GM12878 (cell line): ENCODE measurements around the gene SPAG6. TPM values are rescaled to one million over a fixed set of nuclear protein-coding genes. Genes with fewer than 3 reads are reported as not detected.

ENCODE experiments used
- ATAC-seq: fragments of 200-7000 bp; cut with Tn5 transposase; 3 replicates; pipeline ENCODE4 v1.9.1; 2020; ENCODE audit warnings: mild to moderate bottlenecking, moderate library complexity
- BruUV-seq: library from RNA; stranded (reverse); fragments of 400-500 nt; replicated peaks from 2 replicates; lab custom pipeline; 2021; lab: Mats Ljungman, UMichigan
- CTCF ChIA-PET: fragments of 300-600 bp; sonication (Branson Sonifier 250); formaldehyde crosslinking; extraction: SDS; loops from one replicate; lab custom pipeline; 2021; ENCODE audit warnings: inconsistent platforms; lab: Yijun Ruan, JAX
- POLR2A ChIA-PET: fragments of 350-600 bp; formaldehyde crosslinking; extraction: SDS; loops from one replicate; lab custom pipeline; 2021; ENCODE audit warnings: inconsistent platforms; lab: Charles Lee
- RAD21 ChIA-PET: fragments of 300-600 bp; sonication (Branson Sonifier 250); formaldehyde crosslinking; loops from one replicate; lab custom pipeline; 2023; ENCODE audit warnings: antibody characterized with exemption; ENCODE audit not compliant: unreplicated experiment; lab: Charles Lee
- SMC1A ChIA-PET: fragments of 300-600 bp; sonication (Branson Sonifier 250); formaldehyde crosslinking; loops from one replicate; lab custom pipeline; 2023; ENCODE audit not compliant: unreplicated experiment, uncharacterized antibody; lab: Charles Lee
- DNase-seq: peaks from one replicate; pipeline ENCODE4 v3.0.0-alpha.2; 2011; ENCODE audit warnings: low read depth, low spot score
- FAIRE-seq: peaks from 3 replicates; lab custom pipeline; 2011; peaks lifted over from hg19 to GRCh38; lab: Jason Lieb, UNC
- H2AFZ ChIP-seq: 2 replicates; pipeline ENCODE4 v1.6.0; 2011; ENCODE audit warnings: low read depth, low read length, control low read depth; ENCODE audit not compliant: control insufficient read depth
- H3K27ac ChIP-seq: 2 replicates; pipeline ENCODE4 v1.5.1; 2011; ENCODE audit warnings: control low read depth; ENCODE audit not compliant: control insufficient read depth, insufficient read depth
- H3K27me3 ChIP-seq, 2 experiments: replicated peaks in 1 of 2; 2 replicates each; pipeline versions ENCODE4 v1.6.0 to v1.6.1; 2011; ENCODE audit warnings: low read length in 1 of 2; ENCODE audit not compliant: control insufficient read depth in 2 of 2, insufficient read depth in 2 of 2
- H3K36me3 ChIP-seq, 2 experiments: 2 replicates each; pipeline ENCODE4 v1.5.1; 2011; ENCODE audit warnings: low read length in 1 of 2; ENCODE audit not compliant: control insufficient read depth in 2 of 2, insufficient read depth in 2 of 2
- H3K4me1 ChIP-seq: 2 replicates; pipeline ENCODE4 v1.6.1; 2011; ENCODE audit warnings: mild to moderate bottlenecking, low read length, moderate library complexity, mixed read lengths; ENCODE audit not compliant: control insufficient read depth, insufficient read depth
- H3K4me2 ChIP-seq: 2 replicates; pipeline ENCODE4 v1.6.0; 2011; ENCODE audit warnings: control low read depth; ENCODE audit not compliant: control insufficient read depth, insufficient read depth
- H3K4me3 ChIP-seq: fragments of 200-600 bp; sonication (generic); 2 replicates; pipeline ENCODE4 v1.5.1; 2016
- H3K79me2 ChIP-seq: 2 replicates; pipeline ENCODE4 v1.6.0; 2011; ENCODE audit warnings: low read length; ENCODE audit not compliant: control insufficient read depth, insufficient read depth
- H3K9ac ChIP-seq: 2 replicates; pipeline ENCODE4 v1.8.0; 2011; ENCODE audit warnings: low read length, control low read depth, mixed read lengths; ENCODE audit not compliant: control insufficient read depth, insufficient read depth
- H3K9me3 ChIP-seq: replicated peaks from 3 replicates; pipeline ENCODE4 v1.5.1; 2011; ENCODE audit warnings: mild to moderate bottlenecking, low read length; ENCODE audit not compliant: control insufficient read depth, insufficient read depth
- H4K20me1 ChIP-seq: 2 replicates; pipeline ENCODE4 v1.6.0; 2011; ENCODE audit not compliant: control insufficient read depth, insufficient read depth
- BACH1 ChIP-seq: fragments of 450-650 bp; IDR thresholded peaks from 2 replicates; pipeline ENCODE4 v1.6.1; 2017; ENCODE audit warnings: mild to moderate bottlenecking, borderline replicate concordance
- BCL11A ChIP-seq: IDR thresholded peaks from 2 replicates; pipeline ENCODE4 v1.6.1; 2011; ENCODE audit warnings: low read depth, low read length
- BCLAF1 ChIP-seq: fragments of 450-650 bp; IDR thresholded peaks from 2 replicates; pipeline ENCODE4 v1.6.1; 2017; ENCODE audit warnings: antibody characterized with exemption, mild to moderate bottlenecking, moderate library complexity
- CREM ChIP-seq: IDR thresholded peaks from 2 replicates; pipeline ENCODE4 v1.6.1; 2014; ENCODE audit warnings: antibody characterized with exemption, low read depth
- IKZF1 ChIP-seq: fragments of 450-650 bp; conservative IDR thresholded peaks from 2 replicates; pipeline ENCODE4 v1.6.1; 2017; ENCODE audit warnings: antibody characterized with exemption, mild to moderate bottlenecking
- KLF5 ChIP-seq: fragments of 450-650 bp; IDR thresholded peaks from 2 replicates; pipeline ENCODE4 v1.6.1; 2014; ENCODE audit warnings: mild to moderate bottlenecking; ENCODE audit not compliant: partially characterized antibody
- POLR2AphosphoS5 ChIP-seq: IDR thresholded peaks from 2 replicates; pipeline ENCODE4 v1.6.1; 2011; ENCODE audit warnings: mild to moderate bottlenecking, low read length, inconsistent platforms
- STAT3 ChIP-seq: IDR thresholded peaks from 2 replicates; pipeline ENCODE4 v1.6.1; 2011; ENCODE audit warnings: low read depth, low read length, improper control_type of control experiment
- TCF7 ChIP-seq: IDR thresholded peaks from 2 replicates; pipeline ENCODE4 v1.6.1; 2014; ENCODE audit warnings: antibody characterized with exemption, borderline replicate concordance
- WRNIP1 ChIP-seq: IDR thresholded peaks from 2 replicates; pipeline ENCODE4 v1.6.1; 2011; ENCODE audit warnings: low read depth, low read length, improper control_type of control experiment, borderline replicate concordance
- YY1 ChIP-seq: IDR thresholded peaks from 2 replicates; pipeline ENCODE4 v1.6.1; 2011; ENCODE audit warnings: low read depth, mild to moderate bottlenecking, low read length
- WGBS: methylation state at CpG from one replicate; pipeline ENCODE4 v1.1.6; 2016; ENCODE audit warnings: low lambda C conversion rate; ENCODE audit not compliant: insufficient replicate concordance, insufficient coverage; ENCODE audit errors: missing lambda C conversion rate; 5-methylcytosine and 5-hydroxymethylcytosine counted together
- in situ Hi-C: fragments of 300-500 bp; cut with MboI; formaldehyde crosslinking; loops from 9 replicates; pipeline ENCODE4 v1.14.3; 2018; ENCODE audit warnings: mixed read lengths
- intact Hi-C: fragments of 100-400 bp; cut with micrococcal nuclease; formaldehyde crosslinking; loops from one replicate; pipeline ENCODE4 v1.14.2; 2022; ENCODE audit not compliant: unreplicated experiment
- polyA plus RNA-seq, 11 experiments: library from polyadenylated mRNA; depleted of rRNA in 4 of 11; unstranded in 6 of 11; stranded (reverse) in 5 of 11; fragments of >200 nt; fragmentation: Nextera tagmentation in 4 of 11; fragmentation: Illumina TruSeq in 1 of 11; extraction: Ambion mirVana in 4 of 11; extraction: Trizol in 1 of 11; gene quantifications; 1 replicate in 1 of 11; 2 replicates in 10 of 11; pipeline versions ENCODE4 v1.2.1 to v1.2.3, GENCODE V29; 2011 to 2016; ENCODE audit warnings: inconsistent platforms in 2 of 11, missing spikeins in 2 of 11, low read depth in 1 of 11
- total RNA-seq, 4 experiments: library from RNA; depleted of rRNA in 3 of 4; stranded (reverse); fragments of >200 nt in 3 of 4; fragmentation: Illumina TruSeq in 1 of 4; extraction: Trizol in 1 of 4; gene quantifications; 2 replicates each; pipeline versions ENCODE4 v1.2.1 to v1.2.3, GENCODE V29; 2013 to 2021
- TF ChIP-seq, protein P1 (sequence below): fragments of 450-650 bp; conservative IDR thresholded peaks from 2 replicates; pipeline ENCODE4 v1.6.1; 2017; ENCODE audit warnings: mild to moderate bottlenecking, moderate library complexity

The SPAG6 gene
- total and polyA plus RNA-seq, 10 of the 15 experiments (the other 5 are each of a cell fraction or from before 2014, with no cell fraction given) = 0.13 to 0.99 (median 0.40) TPM; not detected in 1

DNA sequence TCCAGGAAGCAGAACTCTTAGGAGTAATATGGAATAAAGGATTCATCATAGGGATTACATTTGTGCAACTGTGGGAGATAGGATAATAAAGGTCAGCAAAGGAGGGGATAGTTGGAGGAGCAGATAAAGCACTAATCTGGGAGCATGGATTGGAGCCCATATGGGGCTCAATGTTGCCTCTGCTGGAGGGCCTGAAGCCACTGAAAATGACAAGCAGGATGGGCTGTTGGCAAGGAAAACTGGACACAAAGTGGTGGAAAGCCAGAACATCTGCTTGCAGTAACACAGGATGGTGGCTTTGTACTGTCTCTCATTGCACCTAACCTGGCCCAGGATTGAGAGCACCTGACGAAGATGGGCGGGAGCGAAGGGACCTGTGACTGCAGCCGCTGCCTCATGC is 44.1 kb upstream of the SPAG6 start:
- FAIRE-seq (no peak), ATAC-seq (no peak), DNase-seq (no peak)
- BruUV-seq = no TSS peak
- WGBS = 70% methylated on average over 4 of the region's 4 CpGs
- Histone ChIP-seq H3K4me1 (no peaks in the 10 kb centered on the region), H3K4me2 (no peak overlapping the region), H4K20me1 (no peaks in the 10 kb centered on the region), H3K9ac (no peak overlapping the region), H3K36me3 (no peaks in the 10 kb centered on the region), H3K79me2 (no peaks in the 10 kb centered on the region), H3K27ac (no peak overlapping the region), H3K4me3 (no peak overlapping the region), H3K9me3 (no peaks in the 10 kb centered on the region)
- POLR2A ChIA-PET = no interaction called here
- intact Hi-C loops = no loop called here
- in situ Hi-C loops = no loop called here
- SMC1A ChIA-PET = interaction anchor here (1.0 kb wide), 1 partner anchor 40 kb away, joined by 3 read pairs; no protein-coding TSS in a partner anchor
- CTCF ChIA-PET = no interaction called here
- TF ChIP-seq POLR2AphosphoS5 = no peak
- no peak for TF ChIP-seq BCLAF1
- no peak for TF ChIP-seq YY1
- no peak for TF ChIP-seq IKZF1
- TF ChIP-seq, all 136 proteins: peak for 0
- Histone ChIP-seq H3K27me3 (no peaks in the 10 kb centered on the region), H2AFZ (no peak overlapping the region)
- RAD21 ChIA-PET = no interaction called here

GRCh38 chr10:22303461-22303860 is 41.8 kb upstream of the SPAG6 start:
- intact Hi-C loops (no loop called here), in situ Hi-C loops (no loop called here)
- Histone ChIP-seq H3K27me3 (no peaks in the 10 kb centered on the region), H4K20me1 (no peaks in the 10 kb centered on the region), H2AFZ (no peak overlapping the region), H3K4me3 (no peak overlapping the region), H3K4me2 (no peak overlapping the region), H3K36me3 (no peaks in the 10 kb centered on the region), H3K27ac (no peak overlapping the region), H3K79me2 (no peaks in the 10 kb centered on the region), H3K4me1 (no peaks in the 10 kb centered on the region), H3K9ac (no peak overlapping the region), H3K9me3 (no peaks in the 10 kb centered on the region)
- ATAC-seq (no peak), DNase-seq (no peak), FAIRE-seq (no peak)
- WGBS = 87% methylated on average over 3 of the region's 3 CpGs
- no TSS peak for BruUV-seq
- ChIA-PET SMC1A (no interaction called here), POLR2A (no interaction called here), CTCF (no interaction called here), RAD21 (no interaction called here)
- TF ChIP-seq BACH1 (no peak), CREM (no peak), KLF5 (no peak), TCF7 (no peak), STAT3 (no peak), BCL11A (no peak), WRNIP1 (no peak)
- TF ChIP-seq, protein P1, sequence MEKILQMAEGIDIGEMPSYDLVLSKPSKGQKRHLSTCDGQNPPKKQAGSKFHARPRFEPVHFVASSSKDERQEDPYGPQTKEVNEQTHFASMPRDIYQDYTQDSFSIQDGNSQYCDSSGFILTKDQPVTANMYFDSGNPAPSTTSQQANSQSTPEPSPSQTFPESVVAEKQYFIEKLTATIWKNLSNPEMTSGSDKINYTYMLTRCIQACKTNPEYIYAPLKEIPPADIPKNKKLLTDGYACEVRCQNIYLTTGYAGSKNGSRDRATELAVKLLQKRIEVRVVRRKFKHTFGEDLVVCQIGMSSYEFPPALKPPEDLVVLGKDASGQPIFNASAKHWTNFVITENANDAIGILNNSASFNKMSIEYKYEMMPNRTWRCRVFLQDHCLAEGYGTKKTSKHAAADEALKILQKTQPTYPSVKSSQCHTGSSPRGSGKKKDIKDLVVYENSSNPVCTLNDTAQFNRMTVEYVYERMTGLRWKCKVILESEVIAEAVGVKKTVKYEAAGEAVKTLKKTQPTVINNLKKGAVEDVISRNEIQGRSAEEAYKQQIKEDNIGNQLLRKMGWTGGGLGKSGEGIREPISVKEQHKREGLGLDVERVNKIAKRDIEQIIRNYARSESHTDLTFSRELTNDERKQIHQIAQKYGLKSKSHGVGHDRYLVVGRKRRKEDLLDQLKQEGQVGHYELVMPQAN = no peak
